HepG2 (cell line): Measurements from ENCODE around the gene SFTPB. TPM values are rescaled to one million over a fixed set of nuclear protein-coding genes. Genes with fewer than 3 reads are reported as not detected.

ENCODE experiments used
- ATAC-seq: fragments of 200-7000 bp; cut with Tn5 transposase; 3 replicates; pipeline ENCODE4 v1.9.1; 2020; ENCODE audit warnings: mild to moderate bottlenecking, moderate library complexity
- BruUV-seq: library from RNA; stranded (reverse); fragments of 400-500 nt; replicated peaks from 2 replicates; lab custom pipeline; 2021; lab: Mats Ljungman, UMichigan
- CTCF ChIA-PET: fragments of 300-600 bp; formaldehyde crosslinking; extraction: SDS; loops from one replicate; lab custom pipeline; 2021; ENCODE audit warnings: low total read pairs, inconsistent platforms, low intra/inter-chr PET ratio; lab: Yijun Ruan, JAX
- POLR2A ChIA-PET: fragments of 350-600 bp; sonication (Branson Sonifier 250); formaldehyde crosslinking; loops from one replicate; lab custom pipeline; 2020; ENCODE audit warnings: antibody characterized with exemption, inconsistent platforms; lab: Yijun Ruan, JAX
- DNase-seq: peaks from one replicate; pipeline ENCODE4 v3.0.0-alpha.2; 2015; ENCODE audit warnings: low spot score
- FAIRE-seq: peaks from 3 replicates; lab custom pipeline; 2011; peaks lifted over from hg19 to GRCh38; lab: Jason Lieb, UNC
- H2AFZ ChIP-seq: one replicate; pipeline ENCODE4 v1.6.1; 2011; ENCODE audit warnings: low read length, inconsistent platforms
- H3K27ac ChIP-seq: fragments of 300-600 bp; 3 replicates; pipeline ENCODE4 v1.8.0; 2011; ENCODE audit warnings: mixed run types, mild to moderate bottlenecking, mixed read lengths, low read length, inconsistent platforms; ENCODE audit not compliant: insufficient read depth; ENCODE audit errors: extremely low read length
- H3K27me3 ChIP-seq, 2 experiments: fragments of 200-600 bp in 1 of 2; 2 replicates in 1 of 2; 3 replicates in 1 of 2; pipeline versions ENCODE4 v1.6.0 to v1.8.0; 2011; ENCODE audit warnings: low read length in 2 of 2, mild to moderate bottlenecking in 2 of 2, moderate library complexity in 2 of 2, inconsistent platforms in 1 of 2; ENCODE audit not compliant: insufficient read depth in 2 of 2, control insufficient read depth in 1 of 2
- H3K36me3 ChIP-seq, 2 experiments: fragments of 200-600 bp in 1 of 2; replicated peaks in 1 of 2; 2 replicates in 1 of 2; 3 replicates in 1 of 2; pipeline versions ENCODE4 v1.5.1 to v1.8.0; 2011; ENCODE audit warnings: low read length in 2 of 2, inconsistent platforms in 1 of 2; ENCODE audit not compliant: insufficient read depth in 2 of 2, control insufficient read depth in 1 of 2
- H3K4me1 ChIP-seq: 2 replicates; pipeline ENCODE4 v1.5.1; 2012; ENCODE audit warnings: low read length, inconsistent platforms; ENCODE audit not compliant: insufficient read depth
- H3K4me2 ChIP-seq: 2 replicates; pipeline ENCODE4 v1.6.0; 2011; ENCODE audit warnings: low read depth, low read length, inconsistent platforms
- H3K4me3 ChIP-seq, 3 experiments: fragments of 200-600 bp in 1 of 3; sonication (generic), shearing (Covaris generic) in 1 of 3; replicated peaks in 1 of 3; 2 replicates each; pipeline ENCODE4 v1.5.1; 2011 to 2016; ENCODE audit warnings: low read length in 3 of 3, inconsistent platforms in 2 of 3, low read depth in 2 of 3, mild to moderate bottlenecking in 2 of 3, control low read depth in 1 of 3, mixed read lengths in 1 of 3; ENCODE audit not compliant: insufficient read depth in 1 of 3
- H3K79me2 ChIP-seq: one replicate; pipeline ENCODE4 v1.6.1; 2011; ENCODE audit warnings: low read length, inconsistent platforms; ENCODE audit not compliant: insufficient read depth
- H3K9ac ChIP-seq: 2 replicates; pipeline ENCODE4 v1.6.0; 2011; ENCODE audit warnings: mild to moderate bottlenecking, low read depth, low read length, inconsistent platforms; ENCODE audit not compliant: insufficient read depth
- H3K9me3 ChIP-seq: 2 replicates; pipeline ENCODE4 v1.5.1; 2012; ENCODE audit warnings: mild to moderate bottlenecking, low read length
- H4K20me1 ChIP-seq: 2 replicates; pipeline ENCODE4 v1.6.0; 2011; ENCODE audit warnings: inconsistent platforms, mild to moderate bottlenecking, low read length, moderate library complexity; ENCODE audit not compliant: insufficient read depth
- FOXJ3 ChIP-seq: sonication (generic); formaldehyde crosslinking; IDR thresholded peaks from 2 replicates; pipeline ENCODE4 v1.4.0; 2020; ENCODE audit warnings: missing genetic modification reagents, mild to moderate bottlenecking, borderline replicate concordance
- NBN ChIP-seq: fragments of 450-650 bp; conservative IDR thresholded peaks from 2 replicates; pipeline ENCODE4 v1.6.1; 2017
- SNAI1 ChIP-seq: sonication (generic); formaldehyde crosslinking; IDR thresholded peaks from 2 replicates; pipeline ENCODE4 v1.5.0; 2020; ENCODE audit warnings: mild to moderate bottlenecking, missing genetic modification reagents, borderline replicate concordance
- ZNF407 ChIP-seq: sonication (generic); formaldehyde crosslinking; IDR thresholded peaks from one replicate; pipeline ENCODE4 v1.5.1; 2020; ENCODE audit warnings: mild to moderate bottlenecking, missing genetic modification reagents; ENCODE audit errors: not compliant biosample characterization
- ZNF639 ChIP-seq: conservative IDR thresholded peaks from 2 replicates; pipeline ENCODE4 v1.6.1; 2018; ENCODE audit warnings: missing genetic modification reagents
- ZNF737 ChIP-seq: sonication (generic); formaldehyde crosslinking; IDR thresholded peaks from 2 replicates; pipeline ENCODE4 v1.5.0; 2020; ENCODE audit warnings: missing genetic modification reagents, mild to moderate bottlenecking, borderline replicate concordance
- WGBS: methylation state at CpG from one replicate; pipeline ENCODE4 v1.1.6; 2017; ENCODE audit warnings: low lambda C conversion rate; 5-methylcytosine and 5-hydroxymethylcytosine counted together
- in situ Hi-C: cut with HindIII; loops from 2 replicates; pipeline ENCODE4 v1.10.0; 2017; ENCODE audit warnings: low pct_unique_long_range_greater_than_20kb; ENCODE audit not compliant: extremely low pct_ligation_motif_present
- intact Hi-C: fragments of 100-400 bp; cut with micrococcal nuclease; formaldehyde crosslinking; loops from one replicate; pipeline ENCODE4 v1.10.0; 2022; ENCODE audit not compliant: unreplicated experiment
- polyA plus RNA-seq, 8 experiments: library from polyadenylated mRNA; depleted of rRNA in 3 of 8; stranded (reverse) in 7 of 8; unstranded in 1 of 8; fragments of >200 nt; fragmentation: Illumina TruSeq in 4 of 8; extraction: Trizol in 4 of 8; gene quantifications; 2 replicates each; pipeline versions ENCODE4 v1.2.1 to v1.2.3, GENCODE V29; 2011 to 2016; ENCODE audit warnings: low read depth in 4 of 8, missing spikeins in 1 of 8, mixed read lengths in 1 of 8; ENCODE audit not compliant: insufficient read depth in 1 of 8
- total RNA-seq, 5 experiments: library from RNA; depleted of rRNA; stranded (reverse); fragments of >200 nt; fragmentation: Illumina TruSeq; extraction: Trizol; gene quantifications; 2 replicates each; pipeline ENCODE4 v1.2.3, GENCODE V29; 2016; ENCODE audit warnings: low read depth in 1 of 5

The SFTPB gene
- total and polyA plus RNA-seq, 2 of the 13 experiments (the other 11 are each of a cell fraction or from before 2014, with no cell fraction given), result not detected

- TF ChIP-seq FOXJ3 (CRISPR knock-in tag) (no peak), NBN (no peak), ZNF407 (CRISPR knock-in tag) (no peak), SNAI1 (CRISPR knock-in tag) (no peak), ZNF737 (CRISPR knock-in tag) (no peak), ZNF639 (CRISPR knock-in tag) (no peak)
- TF ChIP-seq, all 625 proteins: peak for 0
- H3K27me3 ChIP-seq, result no peaks in the 10 kb centered on the region
- H3K4me1 ChIP-seq, result peaks cover 60% of the 10 kb centered on the region
- H3K4me2 ChIP-seq, result no peak overlapping the region
- ATAC-seq (no peak), DNase-seq (no peak), FAIRE-seq (no peak)
- no peak overlapping the region for H2AFZ ChIP-seq
- peaks cover 21 to 52% of the 10 kb centered on the region in 2 experiments for H3K36me3 ChIP-seq
- H3K4me3 ChIP-seq, result no peak overlapping the region
- no peaks in the 10 kb centered on the region for H3K9me3 ChIP-seq
- peaks cover 10% of the 10 kb centered on the region for H4K20me1 ChIP-seq
- CTCF ChIA-PET, result no interaction called here
- 99% methylated on average over 6 of the region's 6 CpGs for WGBS
- in situ Hi-C loops (no loop called here), intact Hi-C loops (no loop called here)
- POLR2A ChIA-PET, result interaction anchor here (1.5 to 5.6 kb wide), 3 partner anchors 18 to 81 kb away, joined by 4 to 36 read pairs (median 8); partner anchors contain the start of gene GGCX
- BruUV-seq, result no TSS peak
- H3K27ac ChIP-seq, result no peak overlapping the region
- peaks cover 42% of the 10 kb centered on the region for H3K79me2 ChIP-seq
- H3K9ac ChIP-seq, result no peak overlapping the region
These were observed 48.4 kb downstream of the SFTPB start for GRCh38 chr2:85619617-85620016.
